HG03575 (cell line): ENCODE results near the gene TBL1X.

Experiments used
- ATAC-seq: cut with Tn5 transposase; IDR thresholded peaks from one replicate; pipeline ENCODE4 v1.9.1; 2021; ENCODE audit not compliant: unreplicated experiment, insufficient number of reproducible peaks, low FRiP score; ENCODE audit errors: extremely low read depth

Gene TBL1X

DNA sequence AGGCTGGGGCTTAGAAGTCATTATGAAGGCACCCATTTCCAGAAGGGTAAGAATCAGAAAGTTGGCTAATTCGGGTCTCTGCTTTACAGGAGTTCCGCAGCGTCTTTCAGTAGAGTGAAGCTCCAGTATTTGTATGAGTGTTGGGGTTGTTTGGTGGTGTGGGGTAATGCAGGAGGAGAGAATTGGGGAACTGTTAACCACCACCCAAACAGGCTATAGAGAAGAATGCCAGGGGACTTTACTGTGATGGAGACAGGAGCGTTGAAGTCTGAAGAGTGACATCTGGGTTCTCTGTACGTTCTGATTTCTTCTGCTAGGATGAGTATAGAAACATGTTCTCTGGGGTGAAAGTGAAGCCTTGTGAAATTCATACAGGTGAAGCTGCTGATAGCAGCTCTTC lies 96.3 kb downstream of the TBL1X start:
- no peak for ATAC-seq

DNA sequence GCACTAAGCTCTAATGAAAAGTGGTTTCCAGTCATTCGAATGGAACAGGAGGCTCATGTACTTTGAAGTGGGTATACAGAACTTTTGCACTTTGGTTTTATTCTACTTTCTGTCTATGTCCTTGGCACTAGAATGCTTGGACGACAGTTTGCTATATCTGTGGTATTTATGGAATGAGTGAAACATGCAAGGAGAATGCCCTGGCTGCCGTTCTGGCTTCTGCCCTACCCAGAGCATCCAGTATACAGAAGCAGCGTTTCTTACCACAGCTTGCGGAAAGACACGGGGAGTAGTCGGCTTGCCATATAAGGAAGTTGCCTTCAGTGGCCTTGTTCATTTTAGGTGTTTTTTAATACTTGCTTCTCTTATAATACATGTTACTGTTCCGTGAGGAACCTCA lies 98.0 kb downstream of the TBL1X start:
- ATAC-seq = no peak

DNA sequence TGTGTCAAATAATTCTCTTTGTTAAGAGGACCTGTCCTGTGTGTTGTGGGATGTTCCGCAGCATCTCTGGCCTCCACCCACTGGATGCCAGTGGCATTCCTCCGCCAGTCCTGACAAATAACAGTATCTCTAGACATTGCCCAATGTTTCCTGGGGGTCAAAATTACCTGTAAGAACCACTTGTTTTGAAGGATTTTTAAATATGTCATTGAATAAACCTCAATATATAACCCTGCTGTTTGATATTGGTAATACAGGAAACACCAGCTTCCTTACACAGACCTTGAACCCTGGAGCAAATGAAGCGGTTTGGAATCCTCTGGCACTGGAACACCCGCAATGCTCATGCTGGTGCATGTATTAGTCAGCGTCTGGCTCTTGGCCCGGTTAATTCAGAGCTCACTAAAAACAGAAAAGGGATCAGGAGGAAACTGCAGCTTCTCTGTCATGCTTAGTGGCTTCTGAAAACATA lies 101.3 kb downstream of the TBL1X start:
- no peak for ATAC-seq

DNA sequence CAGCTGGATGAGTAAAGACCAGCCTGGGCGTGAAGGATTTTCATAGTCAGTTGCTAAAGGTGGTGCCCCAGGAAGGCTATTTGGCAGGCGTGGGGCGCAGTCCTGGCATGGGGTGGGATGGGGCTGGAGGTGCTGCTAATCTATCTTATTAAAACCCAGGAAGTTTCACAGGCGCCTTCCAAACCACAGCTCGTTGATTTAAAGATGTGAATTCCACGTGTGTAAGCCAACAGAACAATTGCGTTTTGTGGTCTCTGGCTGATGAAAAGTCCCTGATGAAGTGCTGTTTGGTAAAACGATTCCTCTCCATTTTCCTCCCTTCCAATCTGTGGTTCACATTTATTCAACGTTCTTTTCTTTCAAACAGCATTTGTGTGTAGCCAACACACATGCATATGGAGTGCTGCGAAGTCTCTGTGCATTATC lies 105.0 kb downstream of the TBL1X start:
- no peak for ATAC-seq

DNA sequence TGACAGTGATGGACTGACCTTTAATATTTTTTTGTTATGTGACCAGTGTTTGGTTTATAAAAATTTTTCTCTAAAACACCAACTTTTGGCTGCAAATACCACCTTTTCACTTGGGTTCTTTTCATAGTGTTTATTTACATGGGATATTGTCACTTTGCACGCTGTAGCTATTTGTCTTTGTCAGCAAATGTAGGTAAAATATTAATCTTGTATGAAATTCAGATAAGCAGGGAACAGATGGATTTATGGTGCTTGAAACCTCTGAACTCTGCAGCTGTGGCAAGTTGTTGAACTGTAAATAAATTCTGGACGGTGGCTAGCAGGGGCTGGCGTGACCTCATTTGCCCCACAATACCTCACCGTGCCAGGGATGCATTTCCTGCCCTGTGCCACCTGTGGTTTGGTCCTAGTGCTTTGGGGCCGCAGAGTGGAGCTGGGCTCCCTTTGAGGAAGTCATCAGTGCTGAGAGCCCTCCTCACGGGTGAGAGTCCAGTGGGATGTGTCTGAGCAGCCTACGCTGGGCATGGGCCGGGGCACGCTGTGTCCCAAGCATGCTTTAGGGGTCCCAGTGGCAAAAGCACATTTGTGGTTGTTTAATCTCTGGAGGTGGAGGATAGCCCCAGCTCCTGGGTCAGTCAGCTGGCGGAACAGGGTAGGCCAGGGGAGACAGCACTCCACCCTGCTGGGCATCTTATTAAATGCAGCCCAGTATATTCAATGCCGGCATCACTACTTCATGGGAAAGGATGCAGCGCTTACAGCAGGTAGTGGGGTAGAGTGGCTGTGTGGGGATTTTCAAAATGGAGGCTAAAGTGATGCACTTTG lies 108.6 kb downstream of the TBL1X start:
- ATAC-seq = no peak

DNA sequence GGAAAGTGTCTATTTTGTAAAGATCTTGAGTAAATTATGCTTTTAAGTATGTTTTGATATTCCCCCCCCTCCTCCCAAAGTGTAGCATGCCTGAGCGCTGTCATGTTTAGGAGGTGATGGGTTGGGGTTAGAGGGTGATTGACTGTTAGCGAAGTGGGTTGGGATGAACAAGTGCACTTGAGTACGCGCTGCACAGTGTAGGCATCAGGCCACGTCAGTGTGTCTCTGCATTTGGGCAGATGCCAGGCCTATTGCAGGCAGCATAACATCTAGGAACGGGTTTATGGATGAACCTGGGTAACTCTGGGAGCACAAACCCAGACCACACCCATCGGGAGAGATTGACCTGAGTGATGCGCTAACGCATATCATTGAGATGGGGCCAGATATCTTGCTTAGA lies 111.2 kb downstream of the TBL1X start:
- no peak for ATAC-seq

DNA sequence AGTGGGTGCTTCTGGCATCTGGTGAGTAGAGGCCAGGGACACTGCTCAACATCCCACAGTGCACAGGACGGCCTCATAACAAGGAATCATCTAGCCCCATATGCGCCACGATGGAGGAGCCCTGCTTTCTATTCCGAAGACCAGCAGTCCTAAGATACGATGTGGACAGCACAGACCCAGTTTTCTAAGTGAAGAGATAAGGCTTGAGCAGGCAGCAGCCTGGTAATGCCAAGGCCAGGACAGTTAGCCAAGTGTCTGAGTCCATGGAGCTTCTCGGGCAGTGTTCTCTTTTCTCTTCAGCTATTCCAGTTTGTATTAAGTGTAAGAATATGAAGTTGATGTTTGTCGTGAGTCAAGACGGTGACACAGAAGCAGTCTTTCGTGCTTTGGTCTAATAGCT lies 112.7 kb downstream of the TBL1X start:
- ATAC-seq = no peak

DNA sequence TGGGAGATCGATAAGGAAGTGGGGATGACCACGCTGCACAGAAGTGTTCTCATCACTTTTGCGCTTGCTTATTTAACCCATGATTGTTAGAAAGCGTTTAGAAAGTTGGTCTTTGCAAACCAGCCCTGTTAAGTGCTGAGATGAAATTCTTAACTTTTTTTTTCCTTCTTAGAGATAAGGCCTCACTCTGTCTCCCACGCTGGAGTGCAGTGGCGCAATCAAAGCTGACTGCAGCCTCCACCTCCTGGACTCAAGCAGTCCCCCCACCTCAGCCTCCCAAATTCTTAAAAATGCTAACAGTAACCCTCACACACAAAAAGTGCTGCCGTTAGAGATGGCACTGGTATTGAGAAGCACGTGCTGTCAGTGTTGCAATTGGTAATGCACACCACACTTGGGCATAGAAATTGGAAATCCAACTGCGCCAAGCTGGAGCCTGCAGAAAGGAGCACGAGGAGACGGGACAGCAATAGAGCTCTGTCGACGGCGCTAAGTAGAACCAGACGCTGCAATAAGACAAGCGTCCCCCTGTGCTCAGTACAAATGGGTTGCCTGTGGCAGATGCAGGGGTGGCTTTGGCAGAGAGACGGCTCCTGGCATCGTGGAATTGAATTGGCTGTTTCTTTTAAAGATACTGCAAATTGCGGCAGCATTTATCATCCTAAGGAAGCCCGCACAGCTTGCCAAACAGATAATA lies 113.4 kb downstream of the TBL1X start:
- ATAC-seq = no peak

DNA sequence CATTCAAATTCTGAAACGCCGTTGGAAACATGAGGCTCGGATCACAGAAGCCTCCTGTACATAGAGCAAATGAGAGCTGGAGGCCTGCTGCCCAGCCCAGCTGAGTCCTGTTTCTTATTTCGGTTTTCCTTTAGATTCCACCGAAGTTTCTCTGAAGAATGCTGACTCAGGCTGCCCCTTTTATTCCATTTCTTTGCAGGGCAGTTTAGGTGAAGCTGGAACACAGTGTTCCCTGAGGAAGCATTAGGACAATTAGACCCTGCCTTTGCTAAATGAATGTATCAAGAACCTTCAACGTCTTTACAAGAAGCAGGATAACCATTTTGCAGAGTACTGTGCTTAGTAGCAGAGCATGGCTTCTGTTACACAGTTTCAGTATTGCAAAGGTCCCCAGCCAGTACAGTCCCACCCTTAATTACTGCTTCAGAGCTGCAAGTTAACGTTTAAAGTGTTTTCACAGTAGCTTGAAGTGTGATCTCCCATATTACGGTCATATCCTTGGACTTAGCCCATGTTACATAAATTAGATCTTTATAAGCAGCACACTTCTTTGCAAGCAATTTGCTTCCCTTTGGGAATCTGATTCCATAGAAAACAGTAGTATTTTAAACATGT lies 117.0 kb downstream of the TBL1X start:
- no peak for ATAC-seq

DNA sequence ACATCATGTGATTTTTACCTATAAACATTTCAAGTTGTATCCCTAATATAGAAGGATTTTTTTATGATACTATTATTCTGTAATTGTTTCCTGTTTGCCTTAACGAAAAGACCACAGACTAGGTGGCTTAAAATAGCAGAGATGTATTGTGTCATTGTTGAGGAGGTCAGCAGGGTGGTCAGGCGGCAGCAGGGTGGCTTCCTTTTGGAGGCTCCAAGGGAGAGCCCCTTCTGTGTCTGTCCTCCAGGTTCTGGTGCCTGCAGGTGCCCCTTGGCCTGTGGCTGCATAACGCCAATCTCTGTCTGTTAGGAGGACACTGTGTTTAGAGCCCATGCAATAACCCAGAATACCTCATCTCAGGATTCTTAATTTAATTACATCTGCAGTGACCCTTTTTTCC lies 118.1 kb downstream of the TBL1X start:
- no peak for ATAC-seq

DNA sequence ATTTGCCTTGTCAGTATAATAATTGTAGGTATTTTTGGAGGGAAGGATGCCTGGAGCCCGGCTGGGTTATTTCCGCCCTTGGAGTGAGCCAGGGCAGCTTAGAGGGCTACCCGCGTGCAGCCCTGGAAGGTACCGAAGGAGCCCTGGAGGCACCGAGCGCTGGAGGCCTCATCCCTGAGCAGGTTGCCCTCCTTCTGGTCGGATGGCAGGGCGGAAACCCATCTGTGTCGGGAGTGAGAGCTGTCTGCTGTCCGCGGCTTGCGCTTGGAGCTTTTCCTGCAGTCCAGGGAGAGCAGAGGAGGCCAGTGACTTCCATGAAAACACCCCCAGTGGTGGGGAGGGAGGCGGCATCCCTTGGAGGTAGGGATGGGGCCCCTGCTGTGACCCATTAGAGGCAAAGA lies 122.1 kb downstream of the TBL1X start:
- ATAC-seq = no peak

DNA sequence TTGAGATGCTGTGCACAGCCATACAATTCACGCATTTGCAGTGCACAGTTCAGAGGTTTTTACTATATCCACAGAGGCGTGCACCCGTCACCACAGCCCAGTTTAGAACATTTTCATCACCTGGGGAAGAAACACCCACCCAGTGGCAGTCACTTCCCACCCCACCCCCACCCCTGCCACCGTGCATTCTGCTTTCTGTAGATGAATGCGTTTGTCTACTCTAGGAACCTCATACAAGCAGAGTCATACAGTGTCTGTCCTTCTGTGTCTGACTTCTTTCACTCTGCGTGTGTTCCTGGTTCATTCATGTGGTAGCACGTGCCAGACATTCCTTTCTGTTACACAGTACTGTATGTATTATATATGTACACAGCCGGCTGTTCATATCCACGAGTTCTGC lies 122.8 kb downstream of the TBL1X start:
- ATAC-seq = no peak

DNA sequence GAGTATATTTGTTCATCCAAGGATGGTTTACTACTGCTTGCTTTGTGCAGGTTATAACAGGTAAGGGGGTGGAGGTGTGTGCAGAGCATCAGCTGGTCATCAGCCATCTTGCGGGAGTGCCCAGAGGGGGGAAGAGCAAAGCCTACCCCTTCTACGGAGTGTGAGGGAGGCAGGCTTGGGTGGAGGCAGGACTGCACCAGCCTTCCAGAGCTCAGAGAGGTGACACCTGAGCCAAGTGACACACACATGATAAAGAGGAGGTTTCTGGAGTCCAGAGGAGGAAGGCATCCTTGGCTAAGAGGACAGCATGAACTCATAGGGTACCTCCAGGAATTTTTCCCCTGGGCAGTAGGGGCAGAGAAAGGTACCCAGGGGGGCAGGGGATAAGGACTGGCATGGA lies 126.6 kb downstream of the TBL1X start:
- no peak for ATAC-seq

DNA sequence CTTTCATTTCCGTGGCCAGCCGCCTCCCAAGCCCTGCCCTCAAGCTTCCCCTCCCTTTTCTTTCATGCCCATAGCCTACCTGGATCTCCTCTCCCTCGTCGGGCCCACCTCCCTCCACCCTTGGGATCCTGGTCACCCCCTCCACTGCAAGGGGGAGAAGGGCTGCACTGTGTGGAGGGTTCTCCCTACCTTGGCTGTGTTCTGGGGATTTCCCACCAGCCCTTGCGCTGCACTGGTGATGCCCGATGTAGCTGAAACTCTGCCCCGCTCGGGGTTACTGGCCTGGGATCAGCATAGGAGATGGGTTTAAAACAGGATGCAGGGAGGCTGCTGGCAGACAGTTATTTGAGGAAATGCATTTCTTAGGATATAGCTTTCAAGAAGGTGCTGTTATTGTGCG lies 128.9 kb downstream of the TBL1X start:
- no peak for ATAC-seq

DNA sequence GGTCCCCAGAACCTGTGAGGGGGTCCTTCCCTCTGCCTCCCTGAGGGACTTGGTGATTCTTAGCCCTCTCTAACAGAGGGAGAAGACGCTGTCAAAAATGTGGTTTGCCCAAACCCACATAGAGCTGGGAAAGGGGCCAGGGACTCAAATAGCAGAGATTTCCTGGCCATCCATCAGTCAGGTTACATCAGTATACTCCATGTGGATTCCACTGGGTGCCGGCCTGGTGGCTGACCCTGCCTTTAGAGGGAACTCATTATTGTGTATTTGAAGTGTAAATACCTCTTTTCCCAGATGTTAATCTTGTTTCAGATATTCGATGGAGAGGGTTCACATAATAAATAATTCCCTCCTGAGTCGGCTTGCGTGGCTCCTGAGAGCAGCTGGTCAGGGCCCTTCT lies 130.3 kb downstream of the TBL1X start:
- no peak for ATAC-seq

DNA sequence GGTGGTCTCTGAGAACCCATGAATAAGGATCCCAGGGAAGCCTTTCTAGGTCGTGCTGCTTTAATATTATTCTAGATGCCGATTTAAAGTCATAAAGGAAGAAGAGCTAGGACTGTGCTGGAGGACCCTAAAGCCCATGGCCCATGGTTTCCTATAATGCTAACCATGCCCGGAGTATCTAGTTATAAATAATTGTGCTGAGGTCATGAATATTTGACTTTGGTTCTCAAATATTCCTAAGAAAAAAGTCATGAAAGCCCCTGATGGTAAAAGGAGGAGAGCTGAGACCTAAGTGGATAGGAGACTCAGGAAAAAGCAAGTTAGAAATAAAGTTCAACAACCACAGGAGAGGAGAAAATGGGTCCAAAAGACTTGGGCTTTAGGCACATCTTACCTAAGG lies 132.0 kb downstream of the TBL1X start:
- ATAC-seq = no peak

DNA sequence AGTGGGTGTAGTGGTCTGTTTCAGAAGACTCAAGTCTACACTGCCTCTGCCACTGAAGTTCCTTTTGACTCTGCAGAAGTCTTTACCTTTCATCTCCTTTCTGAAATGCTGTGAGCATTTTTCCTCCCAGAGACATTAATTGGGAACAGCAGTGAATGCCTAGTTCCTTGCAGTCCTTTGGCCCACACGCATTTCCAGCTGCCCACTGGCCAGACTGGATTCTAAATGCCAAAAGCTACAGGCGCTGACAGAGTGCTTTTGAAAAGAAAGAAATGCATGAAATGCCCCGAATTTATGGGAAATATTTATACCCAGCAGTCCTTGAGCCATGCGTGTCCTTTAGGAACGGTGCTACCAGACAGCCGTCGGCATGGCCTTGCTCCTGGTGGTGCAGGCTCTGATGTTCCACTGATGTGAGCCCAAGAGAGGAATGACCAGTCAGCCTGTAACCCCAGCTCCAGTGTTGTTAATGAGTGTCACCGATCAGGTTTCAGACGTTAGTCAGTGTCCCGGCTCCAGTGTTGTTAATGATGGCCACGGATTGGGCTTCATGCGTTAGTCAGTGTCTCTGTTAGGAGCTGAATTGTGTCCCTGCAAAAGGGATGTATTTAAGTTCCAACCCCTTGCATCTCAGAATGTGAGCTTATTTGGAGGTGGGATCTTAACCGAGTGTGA lies 132.6 kb downstream of the TBL1X start:
- no peak for ATAC-seq

DNA sequence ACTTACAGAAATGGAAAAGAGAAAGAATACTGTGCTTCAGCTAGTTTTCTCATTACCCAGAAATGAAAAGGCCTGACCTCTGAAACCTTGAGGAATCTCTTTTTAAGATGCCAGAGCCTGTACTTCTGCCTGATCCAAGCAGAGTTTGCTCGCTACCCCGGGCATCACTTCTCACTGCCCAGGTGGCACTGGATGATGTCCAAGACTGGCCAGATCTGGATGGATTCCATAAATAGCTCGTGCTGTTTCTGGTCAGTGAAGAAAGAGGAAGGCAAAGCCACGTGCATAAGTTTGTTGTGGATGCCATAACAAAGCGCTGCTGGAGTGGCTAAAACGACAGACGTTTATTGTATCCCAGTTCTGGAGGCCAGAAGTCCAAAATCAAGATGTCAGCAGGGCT lies 133.5 kb downstream of the TBL1X start:
- ATAC-seq = no peak

DNA sequence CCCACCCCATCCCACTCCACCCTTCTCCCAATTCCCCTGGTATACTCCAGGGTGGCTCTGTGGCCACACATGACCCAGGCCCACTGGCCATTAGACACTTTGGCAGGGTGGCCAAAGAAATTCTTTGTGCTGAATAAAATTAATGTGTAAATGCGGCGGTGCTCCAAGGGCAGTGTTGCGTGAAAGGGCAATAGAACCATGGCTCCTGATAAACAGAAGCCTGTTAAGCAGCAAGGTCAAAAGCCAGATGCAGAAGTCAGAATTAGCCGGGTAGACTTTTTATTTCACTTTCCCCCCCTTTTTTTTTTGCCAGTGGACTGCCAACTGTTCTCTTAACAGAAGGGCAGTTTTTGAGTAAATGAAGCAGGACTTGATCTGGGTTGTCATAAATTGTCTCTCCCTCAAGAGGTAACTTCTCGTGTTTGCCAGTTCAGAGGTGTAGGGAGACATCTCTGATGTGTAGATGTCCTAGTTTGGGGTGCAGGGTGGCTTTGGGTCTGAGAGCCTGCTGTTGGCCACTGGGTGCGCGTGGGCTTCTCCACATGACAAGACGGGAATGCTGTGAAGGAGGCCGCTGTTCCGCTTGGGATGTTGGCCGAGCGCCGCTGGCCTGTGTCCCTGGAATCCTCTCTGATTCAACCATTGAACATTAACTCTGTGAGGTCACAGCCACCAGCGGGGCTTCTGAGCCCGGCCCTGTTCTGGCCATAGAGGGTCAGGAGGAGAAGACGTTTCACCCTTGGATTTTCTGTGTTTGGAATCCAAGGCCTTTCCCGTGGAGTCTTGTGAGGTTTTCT lies 139.5 kb downstream of the TBL1X start:
- no peak for ATAC-seq
